CD1c-positive myeloid dendritic cell (primary cell): ENCODE data around the gene TEFM.
A peak's percentile ranks its signal among the peaks of the same experiment; 100 is the strongest.
"Not testable (repeated sequence)": the region's sequence is repeated elsewhere in the genome, so short reads cannot be mapped to it uniquely, and the experiment has no call there.

Source experiments
- DNase-seq: peaks from one replicate; pipeline ENCODE4 v3.0.0-alpha.2; 2016; ENCODE audit errors: extremely low spot score

Gene TEFM

GRCh38 chr17:30906101-30906911 is at the start of gene TEFM:
Gene TEFM (minus strand): TSS chr17:30906238. CDS start chr17:30906198, 40 bp downstream.
- DNase-seq, result peak; percentile 93

- peak; percentile 89 for DNase-seq
These were observed 48.2 kb upstream of the TEFM start for GRCh38 chr17:30954046-30954830.

- DNase-seq, result peak; percentile 85
These were observed 46.8 kb upstream of the TEFM start for GRCh38 chr17:30952638-30953393.

GRCh38 chr17:30950669-30951399 is 44.8 kb upstream of the TEFM start:
- DNase-seq, result peak; percentile 69

GRCh38 chr17:30950189-30950588 is 44.2 kb upstream of the TEFM start:
- DNase-seq, result no peak

- no peak for DNase-seq
These were observed 41.8 kb upstream of the TEFM start for GRCh38 chr17:30947796-30948195.

GRCh38 chr17:30942308-30943079 is 36.5 kb upstream of the TEFM start:
- DNase-seq, result no peak

- DNase-seq, result no peak
These were observed 33.1 kb upstream of the TEFM start for GRCh38 chr17:30939051-30939689.

- DNase-seq, result no peak
These were observed 27.9 kb upstream of the TEFM start for GRCh38 chr17:30933966-30934365.

- not testable (repeated sequence) for DNase-seq
These were observed 25.5 kb upstream of the TEFM start for GRCh38 chr17:30931582-30931981.

GRCh38 chr17:30930495-30930894 is 24.5 kb upstream of the TEFM start:
- no peak for DNase-seq

GRCh38 chr17:30929861-30930260 is 23.8 kb upstream of the TEFM start:
- not testable (repeated sequence) for DNase-seq

- no peak for DNase-seq
These were observed 23.1 kb upstream of the TEFM start for GRCh38 chr17:30929081-30929633.

- no peak for DNase-seq
These were observed 22.5 kb upstream of the TEFM start for GRCh38 chr17:30928584-30928983.

- DNase-seq, result no peak
These were observed 21.7 kb upstream of the TEFM start for GRCh38 chr17:30927756-30928155.

GRCh38 chr17:30926516-30926915 is 20.5 kb upstream of the TEFM start:
- DNase-seq, result peak; percentile 51

GRCh38 chr17:30924341-30924740 is 18.3 kb upstream of the TEFM start:
- no peak for DNase-seq

- DNase-seq, result peak; percentile 32
These were observed 16.4 kb upstream of the TEFM start for GRCh38 chr17:30922235-30923030.
